ENCODE results near the gene TRMT1L.

DNA sequence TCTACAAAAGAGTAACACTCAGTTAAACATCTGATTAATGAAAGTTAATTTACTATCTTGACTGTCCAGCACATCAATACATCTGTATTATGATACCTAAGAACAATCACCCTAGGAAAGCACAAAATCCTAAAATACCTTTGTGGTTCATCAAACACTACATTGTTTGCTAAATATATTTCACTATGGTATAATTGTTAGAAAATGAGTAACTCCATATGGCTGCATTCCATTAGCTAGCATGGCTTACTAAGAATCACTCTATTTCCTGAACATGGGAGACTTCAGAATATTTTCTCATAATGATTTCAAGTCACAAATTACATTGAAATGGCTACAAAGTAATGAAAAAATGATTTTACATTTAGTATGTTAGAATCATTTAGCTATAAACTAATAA lies 12.5 kb downstream of the TRMT1L start:
- TF ChIP-seq, protein P1, sequence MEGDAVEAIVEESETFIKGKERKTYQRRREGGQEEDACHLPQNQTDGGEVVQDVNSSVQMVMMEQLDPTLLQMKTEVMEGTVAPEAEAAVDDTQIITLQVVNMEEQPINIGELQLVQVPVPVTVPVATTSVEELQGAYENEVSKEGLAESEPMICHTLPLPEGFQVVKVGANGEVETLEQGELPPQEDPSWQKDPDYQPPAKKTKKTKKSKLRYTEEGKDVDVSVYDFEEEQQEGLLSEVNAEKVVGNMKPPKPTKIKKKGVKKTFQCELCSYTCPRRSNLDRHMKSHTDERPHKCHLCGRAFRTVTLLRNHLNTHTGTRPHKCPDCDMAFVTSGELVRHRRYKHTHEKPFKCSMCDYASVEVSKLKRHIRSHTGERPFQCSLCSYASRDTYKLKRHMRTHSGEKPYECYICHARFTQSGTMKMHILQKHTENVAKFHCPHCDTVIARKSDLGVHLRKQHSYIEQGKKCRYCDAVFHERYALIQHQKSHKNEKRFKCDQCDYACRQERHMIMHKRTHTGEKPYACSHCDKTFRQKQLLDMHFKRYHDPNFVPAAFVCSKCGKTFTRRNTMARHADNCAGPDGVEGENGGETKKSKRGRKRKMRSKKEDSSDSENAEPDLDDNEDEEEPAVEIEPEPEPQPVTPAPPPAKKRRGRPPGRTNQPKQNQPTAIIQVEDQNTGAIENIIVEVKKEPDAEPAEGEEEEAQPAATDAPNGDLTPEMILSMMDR (IDR thresholded peaks at IDR 0.05) = no peak
- no peak for TF ChIP-seq POLR2A (IDR thresholded peaks at IDR 0.05)
- TF ChIP-seq EP300 (IDR thresholded peaks at IDR 0.05; ENCODE audit: low read depth) = no peak
